OCI-LY1 (cell line): ENCODE results near the gene ETV3L.

ENCODE experiments used
- CTCF ChIP-seq: fragments of 200-600 bp; sonication (generic), shearing (Covaris generic); IDR thresholded peaks from 2 replicates; pipeline ENCODE4 v1.5.1; 2017; ENCODE audit warnings: mild to moderate bottlenecking, antibody characterized with exemption, low read length, moderate library complexity, mixed read lengths
- EZH2 ChIP-seq: fragments of 200-600 bp; sonication (generic), shearing (Covaris generic); IDR thresholded peaks from 2 replicates; pipeline ENCODE4 v1.8.0; 2017; ENCODE audit warnings: borderline replicate concordance, mixed run types, mild to moderate bottlenecking, antibody characterized with exemption, low read length, moderate library complexity, mixed read lengths

GRCh38 chr1:157097692-157098091 is 1.9 kb downstream of the ETV3L start:
- TF ChIP-seq CTCF (no peak), EZH2 (no peak)
